ENCODE measurements around the gene NEGR1. TPM values are rescaled to one million over a fixed set of nuclear protein-coding genes. Genes with fewer than 3 reads are reported as not detected.

Gene NEGR1
- total RNA-seq, 1 experiment from 2014 or later, result 0.44 TPM

DNA sequence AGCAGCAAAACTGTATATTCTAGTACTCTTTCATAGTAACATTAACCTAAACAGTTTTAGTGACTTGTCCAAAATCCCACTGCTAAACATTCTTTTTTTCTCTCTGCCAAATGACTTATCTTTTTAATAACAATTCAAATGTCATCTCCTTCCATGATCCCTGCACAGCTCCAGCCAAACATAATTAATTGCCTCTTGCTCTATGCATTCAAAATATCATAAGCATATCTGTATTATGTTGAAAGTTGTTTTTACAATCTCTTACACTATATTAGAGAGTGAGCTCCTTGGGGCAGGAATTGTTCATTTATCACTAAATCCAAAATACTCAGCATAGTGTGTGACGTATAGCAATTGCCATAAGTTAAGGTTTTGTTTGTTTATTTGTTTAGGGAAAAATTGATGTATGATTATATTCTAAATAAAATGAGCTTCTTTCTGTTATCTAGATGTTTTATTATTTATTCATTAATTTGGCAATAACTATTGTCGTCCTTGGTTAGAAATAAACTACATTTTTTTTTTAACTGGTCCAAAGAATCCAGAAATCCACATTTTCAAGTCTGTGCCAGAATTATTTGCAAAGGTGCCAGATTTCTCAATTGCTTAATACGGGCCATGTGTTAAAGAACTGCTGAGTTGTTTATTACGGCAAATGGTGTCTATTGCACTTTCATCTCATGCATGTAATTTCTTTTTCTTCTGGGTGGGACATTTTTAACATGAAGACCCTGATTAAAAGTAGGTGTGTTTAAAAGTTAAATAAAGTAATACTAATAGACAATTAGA, 624.3 kb downstream of the NEGR1 start:
- H4K20me1 ChIP-seq (ENCODE audit: insufficient read depth), result no peaks in the 10 kb centered on the region
- no peaks in the 10 kb centered on the region for H3K27me3 ChIP-seq (ENCODE audit: insufficient read depth, low read depth)
- no peaks in the 10 kb centered on the region for H3F3A ChIP-seq (ENCODE audit: insufficient read depth, low read depth)
- H3K4me1 ChIP-seq (replicated peaks; ENCODE audit: insufficient read depth), result no peaks in the 10 kb centered on the region
- no TSS peak for BruUV-seq (replicated peaks)
- no peaks in the 10 kb centered on the region for H3K36me3 ChIP-seq (ENCODE audit: low read depth)
- H3K4me2 ChIP-seq, result no peak overlapping the region
- no peaks in the 10 kb centered on the region for H3K9me2 ChIP-seq (ENCODE audit: insufficient read depth)
- H3K4me3 ChIP-seq, result no peak overlapping the region
- intact Hi-C loops (cut with micrococcal nuclease; ENCODE audit: unreplicated experiment), result no loop called here
- no peaks in the 10 kb centered on the region for H3K79me2 ChIP-seq (ENCODE audit: low read depth)
- H2AFZ ChIP-seq, result no peak overlapping the region
- ChIA-PET POLR2A (ENCODE audit: unreplicated experiment) (no interaction called here), CTCF (no interaction called here)
- no peaks in the 10 kb centered on the region for H3K9me3 ChIP-seq (ENCODE audit: insufficient read depth, low read depth)
- no peak for DNase-seq
- no peak overlapping the region for H3K27ac ChIP-seq
- TF ChIP-seq, protein P1, sequence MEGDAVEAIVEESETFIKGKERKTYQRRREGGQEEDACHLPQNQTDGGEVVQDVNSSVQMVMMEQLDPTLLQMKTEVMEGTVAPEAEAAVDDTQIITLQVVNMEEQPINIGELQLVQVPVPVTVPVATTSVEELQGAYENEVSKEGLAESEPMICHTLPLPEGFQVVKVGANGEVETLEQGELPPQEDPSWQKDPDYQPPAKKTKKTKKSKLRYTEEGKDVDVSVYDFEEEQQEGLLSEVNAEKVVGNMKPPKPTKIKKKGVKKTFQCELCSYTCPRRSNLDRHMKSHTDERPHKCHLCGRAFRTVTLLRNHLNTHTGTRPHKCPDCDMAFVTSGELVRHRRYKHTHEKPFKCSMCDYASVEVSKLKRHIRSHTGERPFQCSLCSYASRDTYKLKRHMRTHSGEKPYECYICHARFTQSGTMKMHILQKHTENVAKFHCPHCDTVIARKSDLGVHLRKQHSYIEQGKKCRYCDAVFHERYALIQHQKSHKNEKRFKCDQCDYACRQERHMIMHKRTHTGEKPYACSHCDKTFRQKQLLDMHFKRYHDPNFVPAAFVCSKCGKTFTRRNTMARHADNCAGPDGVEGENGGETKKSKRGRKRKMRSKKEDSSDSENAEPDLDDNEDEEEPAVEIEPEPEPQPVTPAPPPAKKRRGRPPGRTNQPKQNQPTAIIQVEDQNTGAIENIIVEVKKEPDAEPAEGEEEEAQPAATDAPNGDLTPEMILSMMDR (conservative IDR thresholded peaks at IDR 0.05), result no peak
- no peak for TF ChIP-seq EZH2 (IDR thresholded peaks at IDR 0.05; ENCODE audit: low read depth)

DNA sequence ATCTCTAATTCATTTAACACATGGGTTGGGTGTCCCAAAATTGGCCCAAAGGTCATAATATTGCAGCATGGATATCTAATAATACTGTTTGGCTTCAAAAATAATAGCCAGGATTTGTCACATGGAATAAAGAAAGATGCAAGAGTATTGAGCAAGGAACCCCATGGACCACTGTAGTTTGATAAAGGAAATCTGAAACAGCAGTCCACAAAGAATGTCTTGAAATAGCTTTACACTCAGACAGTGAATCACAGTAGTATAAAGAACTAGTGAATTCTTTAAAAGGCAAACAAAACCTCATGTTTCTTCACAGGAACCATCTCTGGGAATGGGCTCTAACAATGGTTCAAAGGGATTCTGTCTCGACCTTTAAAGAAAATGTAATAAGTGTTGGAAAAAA, 625.4 kb downstream of the NEGR1 start:
- no peak for TF ChIP-seq EZH2 (IDR thresholded peaks at IDR 0.05; ENCODE audit: low read depth)
- TF ChIP-seq, protein P1 (conservative IDR thresholded peaks at IDR 0.05), result no peak
- H3K36me3 ChIP-seq (ENCODE audit: low read depth), result no peaks in the 10 kb centered on the region
- H3K9me2 ChIP-seq (ENCODE audit: insufficient read depth), result no peaks in the 10 kb centered on the region
- H3K4me1 ChIP-seq (replicated peaks; ENCODE audit: insufficient read depth), result no peaks in the 10 kb centered on the region
- ChIA-PET CTCF (no interaction called here), POLR2A (ENCODE audit: unreplicated experiment) (no interaction called here)
- H3K27ac ChIP-seq, result no peak overlapping the region
- H3K79me2 ChIP-seq (ENCODE audit: low read depth), result no peaks in the 10 kb centered on the region
- H3K27me3 ChIP-seq (ENCODE audit: insufficient read depth, low read depth), result no peaks in the 10 kb centered on the region
- no peaks in the 10 kb centered on the region for H4K20me1 ChIP-seq (ENCODE audit: insufficient read depth)
- no peak for DNase-seq
- no peaks in the 10 kb centered on the region for H3K9me3 ChIP-seq (ENCODE audit: insufficient read depth, low read depth)
- no peak overlapping the region for H3K4me2 ChIP-seq
- no peak overlapping the region for H2AFZ ChIP-seq
- no peaks in the 10 kb centered on the region for H3F3A ChIP-seq (ENCODE audit: insufficient read depth, low read depth)
- BruUV-seq (replicated peaks), result no TSS peak
- intact Hi-C loops (cut with micrococcal nuclease; ENCODE audit: unreplicated experiment), result no loop called here
- H3K4me3 ChIP-seq, result no peak overlapping the region

DNA sequence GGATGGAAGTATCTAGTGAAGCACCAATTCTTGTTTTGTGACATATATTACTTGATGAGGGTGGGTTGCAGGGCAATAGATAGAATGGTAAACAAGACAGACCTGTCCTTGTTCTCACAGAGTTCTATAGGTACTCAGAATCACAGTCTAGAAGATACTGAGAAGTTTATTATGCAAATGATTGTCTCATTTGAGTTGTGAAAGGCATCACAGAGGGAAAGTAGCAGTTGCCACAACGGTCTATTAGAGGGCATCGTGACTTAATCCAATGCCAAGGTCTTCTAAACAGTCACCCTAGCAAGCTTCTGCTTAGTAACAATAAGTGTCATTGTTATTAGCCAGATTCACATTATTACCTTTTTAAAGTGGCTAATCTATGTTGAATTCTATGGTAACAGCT, 626.7 kb downstream of the NEGR1 start:
- Histone ChIP-seq H3K79me2 (ENCODE audit: low read depth) (no peaks in the 10 kb centered on the region), H2AFZ (no peak overlapping the region), H3K9me2 (ENCODE audit: insufficient read depth) (no peaks in the 10 kb centered on the region), H3K9me3 (ENCODE audit: insufficient read depth, low read depth) (no peaks in the 10 kb centered on the region), H3F3A (ENCODE audit: insufficient read depth, low read depth) (no peaks in the 10 kb centered on the region), H3K36me3 (ENCODE audit: low read depth) (no peaks in the 10 kb centered on the region), H3K27ac (no peak overlapping the region), H3K4me3 (no peak overlapping the region), H3K27me3 (ENCODE audit: insufficient read depth, low read depth) (no peaks in the 10 kb centered on the region), H3K4me1 (replicated peaks; ENCODE audit: insufficient read depth) (no peaks in the 10 kb centered on the region), H3K4me2 (no peak overlapping the region), H4K20me1 (ENCODE audit: insufficient read depth) (no peaks in the 10 kb centered on the region)
- intact Hi-C loops (cut with micrococcal nuclease; ENCODE audit: unreplicated experiment), result no loop called here
- POLR2A ChIA-PET (ENCODE audit: unreplicated experiment), result no interaction called here
- TF ChIP-seq, protein P1 (conservative IDR thresholded peaks at IDR 0.05), result no peak
- TF ChIP-seq EZH2 (IDR thresholded peaks at IDR 0.05; ENCODE audit: low read depth), result no peak
- no peak for DNase-seq
- CTCF ChIA-PET, result no interaction called here
- BruUV-seq (replicated peaks), result no TSS peak

Data from PC-9 (cell line).